ENCODE data around the gene NPR3.

DNA sequence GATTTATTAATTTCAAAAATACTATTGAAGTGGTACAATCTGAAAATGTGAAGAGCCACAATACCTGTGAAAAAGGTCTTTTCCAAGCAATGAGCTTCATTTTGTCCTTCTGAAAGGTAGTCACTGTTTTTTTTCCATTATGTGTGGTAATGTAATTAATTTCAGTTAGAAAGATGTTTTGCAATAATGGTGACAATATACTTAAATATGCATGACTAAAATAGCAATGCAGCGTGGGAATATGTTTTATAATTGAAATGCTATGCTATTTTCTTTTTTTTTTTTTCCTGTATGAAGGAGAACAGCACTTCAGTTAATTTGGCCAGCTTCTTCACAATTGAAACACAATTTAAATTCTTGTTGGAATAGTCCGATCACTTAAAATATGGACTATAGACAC is 41.9 kb downstream of the NPR3 start:
- TF ChIP-seq EZH2 (IDR thresholded peaks at IDR 0.05; ENCODE audit: low read depth, unreplicated experiment) (no peak), CREB1 (CRISPR knock-in tag; IDR thresholded peaks at IDR 0.05; ENCODE audit: low read depth) (no peak), POLR2AphosphoS5 (IDR thresholded peaks at IDR 0.05; ENCODE audit: low read depth) (no peak), JUNB (IDR thresholded peaks at IDR 0.05; ENCODE audit: unreplicated experiment) (no peak)
- TF ChIP-seq, protein P1, sequence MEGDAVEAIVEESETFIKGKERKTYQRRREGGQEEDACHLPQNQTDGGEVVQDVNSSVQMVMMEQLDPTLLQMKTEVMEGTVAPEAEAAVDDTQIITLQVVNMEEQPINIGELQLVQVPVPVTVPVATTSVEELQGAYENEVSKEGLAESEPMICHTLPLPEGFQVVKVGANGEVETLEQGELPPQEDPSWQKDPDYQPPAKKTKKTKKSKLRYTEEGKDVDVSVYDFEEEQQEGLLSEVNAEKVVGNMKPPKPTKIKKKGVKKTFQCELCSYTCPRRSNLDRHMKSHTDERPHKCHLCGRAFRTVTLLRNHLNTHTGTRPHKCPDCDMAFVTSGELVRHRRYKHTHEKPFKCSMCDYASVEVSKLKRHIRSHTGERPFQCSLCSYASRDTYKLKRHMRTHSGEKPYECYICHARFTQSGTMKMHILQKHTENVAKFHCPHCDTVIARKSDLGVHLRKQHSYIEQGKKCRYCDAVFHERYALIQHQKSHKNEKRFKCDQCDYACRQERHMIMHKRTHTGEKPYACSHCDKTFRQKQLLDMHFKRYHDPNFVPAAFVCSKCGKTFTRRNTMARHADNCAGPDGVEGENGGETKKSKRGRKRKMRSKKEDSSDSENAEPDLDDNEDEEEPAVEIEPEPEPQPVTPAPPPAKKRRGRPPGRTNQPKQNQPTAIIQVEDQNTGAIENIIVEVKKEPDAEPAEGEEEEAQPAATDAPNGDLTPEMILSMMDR (conservative IDR thresholded peaks at IDR 0.05; ENCODE audit: low read depth in 2 of 2), result no peak
- TF ChIP-seq, protein P2, sequence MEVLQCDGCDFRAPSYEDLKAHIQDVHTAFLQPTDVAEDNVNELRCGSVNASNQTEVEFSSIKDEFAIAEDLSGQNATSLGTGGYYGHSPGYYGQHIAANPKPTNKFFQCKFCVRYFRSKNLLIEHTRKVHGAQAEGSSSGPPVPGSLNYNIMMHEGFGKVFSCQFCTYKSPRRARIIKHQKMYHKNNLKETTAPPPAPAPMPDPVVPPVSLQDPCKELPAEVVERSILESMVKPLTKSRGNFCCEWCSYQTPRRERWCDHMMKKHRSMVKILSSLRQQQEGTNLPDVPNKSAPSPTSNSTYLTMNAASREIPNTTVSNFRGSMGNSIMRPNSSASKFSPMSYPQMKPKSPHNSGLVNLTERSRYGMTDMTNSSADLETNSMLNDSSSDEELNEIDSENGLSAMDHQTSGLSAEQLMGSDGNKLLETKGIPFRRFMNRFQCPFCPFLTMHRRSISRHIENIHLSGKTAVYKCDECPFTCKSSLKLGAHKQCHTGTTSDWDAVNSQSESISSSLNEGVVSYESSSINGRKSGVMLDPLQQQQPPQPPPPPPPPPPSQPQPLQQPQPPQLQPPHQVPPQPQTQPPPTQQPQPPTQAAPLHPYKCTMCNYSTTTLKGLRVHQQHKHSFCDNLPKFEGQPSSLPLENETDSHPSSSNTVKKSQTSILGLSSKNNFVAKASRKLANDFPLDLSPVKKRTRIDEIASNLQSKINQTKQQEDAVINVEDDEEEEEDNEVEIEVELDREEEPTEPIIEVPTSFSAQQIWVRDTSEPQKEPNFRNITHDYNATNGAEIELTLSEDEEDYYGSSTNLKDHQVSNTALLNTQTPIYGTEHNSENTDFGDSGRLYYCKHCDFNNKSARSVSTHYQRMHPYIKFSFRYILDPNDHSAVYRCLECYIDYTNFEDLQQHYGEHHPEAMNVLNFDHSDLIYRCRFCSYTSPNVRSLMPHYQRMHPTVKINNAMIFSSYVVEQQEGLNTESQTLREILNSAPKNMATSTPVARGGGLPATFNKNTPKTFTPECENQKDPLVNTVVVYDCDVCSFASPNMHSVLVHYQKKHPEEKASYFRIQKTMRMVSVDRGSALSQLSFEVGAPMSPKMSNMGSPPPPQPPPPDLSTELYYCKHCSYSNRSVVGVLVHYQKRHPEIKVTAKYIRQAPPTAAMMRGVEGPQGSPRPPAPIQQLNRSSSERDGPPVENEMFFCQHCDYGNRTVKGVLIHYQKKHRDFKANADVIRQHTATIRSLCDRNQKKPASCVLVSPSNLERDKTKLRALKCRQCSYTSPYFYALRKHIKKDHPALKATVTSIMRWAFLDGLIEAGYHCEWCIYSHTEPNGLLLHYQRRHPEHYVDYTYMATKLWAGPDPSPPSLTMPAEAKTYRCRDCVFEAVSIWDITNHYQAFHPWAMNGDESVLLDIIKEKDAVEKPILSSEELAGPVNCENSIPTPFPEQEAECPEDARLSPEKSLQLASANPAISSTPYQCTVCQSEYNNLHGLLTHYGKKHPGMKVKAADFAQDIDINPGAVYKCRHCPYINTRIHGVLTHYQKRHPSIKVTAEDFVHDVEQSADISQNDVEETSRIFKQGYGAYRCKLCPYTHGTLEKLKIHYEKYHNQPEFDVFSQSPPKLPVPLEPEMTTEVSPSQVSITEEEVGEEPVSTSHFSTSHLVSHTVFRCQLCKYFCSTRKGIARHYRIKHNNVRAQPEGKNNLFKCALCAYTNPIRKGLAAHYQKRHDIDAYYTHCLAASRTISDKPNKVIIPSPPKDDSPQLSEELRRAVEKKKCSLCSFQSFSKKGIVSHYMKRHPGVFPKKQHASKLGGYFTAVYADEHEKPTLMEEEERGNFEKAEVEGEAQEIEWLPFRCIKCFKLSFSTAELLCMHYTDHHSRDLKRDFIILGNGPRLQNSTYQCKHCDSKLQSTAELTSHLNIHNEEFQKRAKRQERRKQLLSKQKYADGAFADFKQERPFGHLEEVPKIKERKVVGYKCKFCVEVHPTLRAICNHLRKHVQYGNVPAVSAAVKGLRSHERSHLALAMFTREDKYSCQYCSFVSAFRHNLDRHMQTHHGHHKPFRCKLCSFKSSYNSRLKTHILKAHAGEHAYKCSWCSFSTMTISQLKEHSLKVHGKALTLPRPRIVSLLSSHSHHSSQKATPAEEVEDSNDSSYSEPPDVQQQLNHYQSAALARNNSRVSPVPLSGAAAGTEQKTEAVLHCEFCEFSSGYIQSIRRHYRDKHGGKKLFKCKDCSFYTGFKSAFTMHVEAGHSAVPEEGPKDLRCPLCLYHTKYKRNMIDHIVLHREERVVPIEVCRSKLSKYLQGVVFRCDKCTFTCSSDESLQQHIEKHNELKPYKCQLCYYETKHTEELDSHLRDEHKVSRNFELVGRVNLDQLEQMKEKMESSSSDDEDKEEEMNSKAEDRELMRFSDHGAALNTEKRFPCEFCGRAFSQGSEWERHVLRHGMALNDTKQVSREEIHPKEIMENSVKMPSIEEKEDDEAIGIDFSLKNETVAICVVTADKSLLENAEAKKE (CRISPR knock-in tag; IDR thresholded peaks at IDR 0.05), result no peak

All from GM23338 (cell line).